GM19324 (cell line): ENCODE results near the gene MMP8.
"Not testable (repeated sequence)": the region's sequence is repeated elsewhere in the genome, so short reads cannot be mapped to it uniquely, and the experiment has no call there.

Source experiments
- ATAC-seq: cut with Tn5 transposase; IDR thresholded peaks from one replicate; pipeline ENCODE4 v1.9.1; 2021; ENCODE audit warnings: mild to moderate bottlenecking, moderate library complexity; ENCODE audit not compliant: unreplicated experiment, low FRiP score

MMP8 gene

GRCh38 chr11:102724904-102725500 lies at the start of gene MMP8:
Gene MMP8, minus strand, starts transcription at chr11:102724954. Its CDS starts 99 bp downstream, at chr11:102724855.
- ATAC-seq: no peak

GRCh38 chr11:102773386-102773785 lies 48.6 kb upstream of the MMP8 start:
- ATAC-seq: no peak

- no peak for ATAC-seq
Measured at GRCh38 chr11:102771351-102771750, 46.6 kb upstream of the MMP8 start.

- no peak for ATAC-seq
Measured at GRCh38 chr11:102770191-102770590, 45.4 kb upstream of the MMP8 start.

GRCh38 chr11:102767800-102768199 lies 43.0 kb upstream of the MMP8 start:
- ATAC-seq: no peak

- no peak for ATAC-seq
Measured at GRCh38 chr11:102763440-102763839, 38.7 kb upstream of the MMP8 start.

GRCh38 chr11:102762361-102762767 lies 37.6 kb upstream of the MMP8 start:
- no peak for ATAC-seq

GRCh38 chr11:102761646-102762238 lies 37.0 kb upstream of the MMP8 start:
- no peak for ATAC-seq

- no peak for ATAC-seq
Measured at GRCh38 chr11:102760344-102761035, 35.7 kb upstream of the MMP8 start.

- no peak for ATAC-seq
Measured at GRCh38 chr11:102757823-102758549, 33.2 kb upstream of the MMP8 start.

GRCh38 chr11:102753267-102753666 lies 28.5 kb upstream of the MMP8 start:
- no peak for ATAC-seq

GRCh38 chr11:102751673-102752072 lies 26.9 kb upstream of the MMP8 start:
- ATAC-seq: no peak

GRCh38 chr11:102749101-102749722 lies 24.5 kb upstream of the MMP8 start:
- ATAC-seq: no peak

- not testable (repeated sequence) for ATAC-seq
Measured at GRCh38 chr11:102746746-102747578, 22.2 kb upstream of the MMP8 start.

- no peak for ATAC-seq
Measured at GRCh38 chr11:102734650-102735049, 9.9 kb upstream of the MMP8 start.

- ATAC-seq: peak; percentile 71
Measured at GRCh38 chr11:102733232-102733875, 8.6 kb upstream of the MMP8 start.

- not testable (repeated sequence) for ATAC-seq
Measured at GRCh38 chr11:102730944-102731343, 6.2 kb upstream of the MMP8 start.

GRCh38 chr11:102729849-102730815 lies 5.4 kb upstream of the MMP8 start:
- ATAC-seq: no peak
